Osteocyte (in vitro differentiated cells): ENCODE data around the gene DBN1. TPM values are rescaled to one million over a fixed set of nuclear protein-coding genes. Genes with fewer than 3 reads are reported as not detected.

Experiments
- DNase-seq: peaks from one replicate; pipeline ENCODE4 v3.0.0; 2021; ENCODE audit warnings: mixed read lengths; ENCODE audit not compliant: unreplicated experiment; ENCODE audit errors: extremely low spot score
- H3K27ac Mint-ChIP-seq: one replicate; pipeline ENCODE4 v1.8.0; 2021; ENCODE audit warnings: mild to moderate bottlenecking, mixed read lengths; ENCODE audit not compliant: unreplicated experiment
- H3K27me3 Mint-ChIP-seq: one replicate; pipeline ENCODE4 v1.8.0; 2021; ENCODE audit warnings: mixed read lengths; ENCODE audit not compliant: unreplicated experiment
- H3K36me3 Mint-ChIP-seq: one replicate; pipeline ENCODE4 v1.8.0; 2021; ENCODE audit warnings: mixed read lengths; ENCODE audit not compliant: unreplicated experiment
- H3K4me1 Mint-ChIP-seq: one replicate; pipeline ENCODE4 v1.8.0; 2021; ENCODE audit warnings: mixed read lengths; ENCODE audit not compliant: unreplicated experiment
- H3K4me3 Mint-ChIP-seq: one replicate; pipeline ENCODE4 v1.8.0; 2021; ENCODE audit warnings: mild to moderate bottlenecking, moderate library complexity, mixed read lengths; ENCODE audit not compliant: unreplicated experiment
- H3K9me3 Mint-ChIP-seq: one replicate; pipeline ENCODE4 v1.8.0; 2021; ENCODE audit warnings: mixed read lengths; ENCODE audit not compliant: unreplicated experiment
- CTCF ChIP-seq: fragments of 200-600 bp; sonication (generic); IDR thresholded peaks from 2 replicates; pipeline ENCODE4 v1.5.0; 2021; ENCODE audit warnings: antibody characterized with exemption, mild to moderate bottlenecking, moderate library complexity
- total RNA-seq: library from RNA; stranded (reverse); gene quantifications from 2 replicates; pipeline ENCODE4 v1.2.1, GENCODE V29; 2021

DBN1 gene
- total RNA-seq, 1 donor from 2014 or later = 248 TPM

- Mint-ChIP-seq H3K9me3 (no peaks in the 10 kb centered on the region), H3K27ac (peak overlapping the region; percentile 74), H3K4me3 (no peak overlapping the region), H3K27me3 (no peaks in the 10 kb centered on the region), H3K36me3 (peaks cover 29% of the 10 kb centered on the region), H3K4me1 (peaks cover 27% of the 10 kb centered on the region)
- DNase-seq = no peak
- no peak for TF ChIP-seq CTCF
Observed at GRCh38 chr5:177484902-177485549, 11.6 kb upstream of the DBN1 start.

- no peak for DNase-seq
- H3K36me3 Mint-ChIP-seq = peaks cover 34% of the 10 kb centered on the region
- peak overlapping the region; percentile 74 for H3K27ac Mint-ChIP-seq
- no peak overlapping the region for H3K4me3 Mint-ChIP-seq
- no peak for TF ChIP-seq CTCF
- H3K27me3 Mint-ChIP-seq = no peaks in the 10 kb centered on the region
- peaks cover 32% of the 10 kb centered on the region for H3K4me1 Mint-ChIP-seq
- H3K9me3 Mint-ChIP-seq = no peaks in the 10 kb centered on the region
Observed at GRCh38 chr5:177483994-177484901, 10.8 kb upstream of the DBN1 start.

DNA sequence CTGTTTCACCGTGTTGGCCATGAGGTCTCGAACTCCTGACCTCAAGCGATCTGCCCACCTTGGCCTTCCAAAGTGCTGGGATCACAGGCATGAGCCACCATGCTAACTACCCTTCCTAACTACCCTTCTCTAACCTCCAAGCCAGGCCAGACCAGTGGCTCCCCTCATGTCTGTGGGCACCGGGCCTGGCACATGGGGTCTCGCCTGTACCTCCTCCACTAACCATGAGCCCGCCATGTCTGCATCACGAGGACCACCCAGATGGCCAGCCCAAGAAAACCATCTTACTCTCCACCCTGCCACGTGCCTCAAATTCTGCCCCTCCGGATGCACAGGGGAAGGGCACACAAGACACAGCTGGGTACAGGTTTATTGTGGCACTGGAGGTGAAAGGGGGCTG is 9.6 kb upstream of the DBN1 start:
- no peak for DNase-seq
- Mint-ChIP-seq H3K36me3 (peaks cover 28% of the 10 kb centered on the region), H3K27ac (peak overlapping the region; percentile 78), H3K4me1 (peaks cover 43% of the 10 kb centered on the region), H3K27me3 (no peaks in the 10 kb centered on the region), H3K9me3 (no peaks in the 10 kb centered on the region), H3K4me3 (no peak overlapping the region)
- TF ChIP-seq CTCF = no peak

DNA sequence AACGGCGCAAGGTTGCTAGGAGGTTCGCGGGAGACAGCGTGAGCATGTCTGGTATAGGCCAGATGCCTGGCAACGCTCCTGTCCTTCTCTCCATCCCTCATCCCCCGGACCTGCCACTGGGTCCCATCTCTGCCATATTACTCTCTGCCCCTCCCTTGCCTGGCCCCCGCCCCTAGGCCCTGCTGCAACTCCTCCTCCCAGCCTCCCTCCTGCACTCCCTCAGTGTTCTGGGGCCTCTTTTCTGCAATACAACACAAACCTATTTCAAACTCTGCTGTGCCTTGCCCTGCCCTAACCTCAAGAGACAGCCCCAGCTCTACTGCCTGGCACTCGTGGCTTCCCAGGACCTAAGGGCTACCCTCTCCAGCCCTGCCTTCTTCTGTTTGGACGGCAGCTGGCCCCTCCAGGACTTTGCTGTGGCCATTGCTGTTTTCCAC is 8.9 kb upstream of the DBN1 start:
- no peak for TF ChIP-seq CTCF
- no peaks in the 10 kb centered on the region for H3K27me3 Mint-ChIP-seq
- peaks cover 45% of the 10 kb centered on the region for H3K4me1 Mint-ChIP-seq
- DNase-seq = no peak
- H3K36me3 Mint-ChIP-seq = peaks cover 26% of the 10 kb centered on the region
- peak overlapping the region; percentile 78 for H3K27ac Mint-ChIP-seq
- no peak overlapping the region for H3K4me3 Mint-ChIP-seq
- no peaks in the 10 kb centered on the region for H3K9me3 Mint-ChIP-seq

- TF ChIP-seq CTCF = no peak
- Mint-ChIP-seq H3K9me3 (no peaks in the 10 kb centered on the region), H3K36me3 (peaks cover 15% of the 10 kb centered on the region), H3K27me3 (no peaks in the 10 kb centered on the region), H3K4me3 (no peak overlapping the region), H3K4me1 (peaks cover 55% of the 10 kb centered on the region), H3K27ac (peak overlapping the region; percentile 83)
- DNase-seq = no peak
Observed at GRCh38 chr5:177479774-177480173, 6.3 kb upstream of the DBN1 start.
